Measurements from ENCODE around the gene ZBED4. TPM values are rescaled to one million over a fixed set of nuclear protein-coding genes. Genes with fewer than 3 reads are reported as not detected.

ZBED4 gene
- total RNA-seq, 4 donors from 2014 or later, result 19.9 to 30.7 (median 24.9) TPM

GRCh38 chr22:49896201-49896600 is 42.6 kb downstream of the ZBED4 start:
- no peak overlapping the region for H3K27ac ChIP-seq
- H3K36me3 ChIP-seq, result no peaks in the 10 kb centered on the region
- H3K27me3 ChIP-seq, result no peaks in the 10 kb centered on the region
- intact Hi-C loops (cut with DNase I; ENCODE audit: low total_unique reads) (no loop called here), in situ Hi-C loops (cut with MboI; ENCODE audit: low pct_ligation_motif_present in 1 of 4, low pct_unique_long_range_greater_than_20kb in 1 of 4, low sequenced_read_pairs in 3 of 4) (no loop called here)
- H3K9me3 ChIP-seq, result no peaks in the 10 kb centered on the region
- H3K4me1 ChIP-seq, result no peaks in the 10 kb centered on the region
- 97 to 100% methylated on average over 1 to 5 of the region's 5 CpGs for WGBS, 2 donors (ENCODE audit: low coverage in 1 of 2)
- no peak overlapping the region for H3K4me3 ChIP-seq
- TF ChIP-seq POLR2A (IDR thresholded peaks at IDR 0.05) (no peak), EP300 (IDR thresholded peaks at IDR 0.05; ENCODE audit: low read depth) (no peak), CTCF (IDR thresholded peaks at IDR 0.05) (no peak), POLR2AphosphoS5 (IDR thresholded peaks at IDR 0.05) (no peak)
- DNase-seq, result no peak

DNA sequence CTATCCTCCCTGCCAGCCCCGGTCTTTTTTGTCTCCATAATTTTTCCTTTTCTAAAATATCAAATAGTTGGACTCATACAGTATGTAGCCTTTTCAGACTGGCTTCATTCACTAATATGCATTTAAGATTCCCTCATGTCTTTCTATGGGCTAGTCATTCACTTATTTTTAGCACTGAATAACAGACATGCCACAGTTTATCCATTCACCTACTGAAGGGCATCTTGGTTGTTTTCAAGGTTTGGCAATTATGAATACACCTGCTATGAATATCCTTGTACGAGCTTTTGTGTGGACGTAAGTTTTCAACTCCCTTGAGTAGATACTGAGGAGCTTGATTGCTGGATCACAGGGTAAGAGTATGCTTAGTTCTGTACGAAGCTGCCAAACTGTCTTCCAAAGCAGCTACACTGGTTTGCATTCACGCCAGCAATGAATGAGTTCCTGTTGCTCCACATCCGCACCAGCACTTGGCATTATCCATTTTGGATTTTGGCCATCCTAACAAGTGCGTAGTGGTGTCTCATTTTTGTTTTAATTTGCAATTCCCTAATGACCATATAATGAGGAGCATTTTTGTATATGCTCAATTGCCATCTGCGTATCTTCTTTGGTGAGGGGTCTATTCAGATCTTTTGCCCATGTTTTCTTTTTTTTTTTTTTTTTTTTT is 43.5 kb downstream of the ZBED4 start:
- no peaks in the 10 kb centered on the region for H3K27me3 ChIP-seq
- 97 to 98% methylated on average over 7 to 8 of the region's 8 CpGs for WGBS, 2 donors (ENCODE audit: low coverage in 1 of 2)
- in situ Hi-C loops (cut with MboI; ENCODE audit: low pct_ligation_motif_present in 1 of 4, low pct_unique_long_range_greater_than_20kb in 1 of 4, low sequenced_read_pairs in 3 of 4) (no loop called here), intact Hi-C loops (cut with DNase I; ENCODE audit: low total_unique reads) (no loop called here)
- H3K36me3 ChIP-seq, result no peaks in the 10 kb centered on the region
- H3K4me1 ChIP-seq, result no peaks in the 10 kb centered on the region
- no peak for DNase-seq
- TF ChIP-seq POLR2A (IDR thresholded peaks at IDR 0.05), result no peak
- no peak for TF ChIP-seq POLR2AphosphoS5 (IDR thresholded peaks at IDR 0.05)
- no peak for TF ChIP-seq EP300 (IDR thresholded peaks at IDR 0.05; ENCODE audit: low read depth)
- no peak for TF ChIP-seq CTCF (IDR thresholded peaks at IDR 0.05)
- H3K4me3 ChIP-seq, result no peak overlapping the region
- H3K27ac ChIP-seq, result no peak overlapping the region
- H3K9me3 ChIP-seq, result no peaks in the 10 kb centered on the region

DNA sequence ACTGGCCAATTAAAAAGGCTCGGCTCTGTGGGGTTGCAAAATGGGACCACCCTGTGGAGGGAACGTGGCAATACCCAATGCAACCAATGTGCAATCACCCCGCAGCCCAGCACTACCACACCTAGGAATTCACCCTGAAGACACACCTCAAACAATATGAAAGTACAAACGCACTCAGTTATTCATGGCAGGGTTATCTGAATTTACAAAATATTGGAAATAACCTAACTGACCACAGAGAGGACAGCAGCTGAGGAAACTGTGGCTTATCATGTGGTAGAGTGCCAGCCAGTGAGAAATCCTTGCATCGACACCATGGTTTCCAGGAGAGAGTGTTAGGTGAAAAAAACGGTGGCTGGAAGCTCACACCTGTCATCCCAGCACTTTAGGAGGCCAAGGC is 45.9 kb downstream of the ZBED4 start:
- WGBS, 2 donors (ENCODE audit: low coverage in 1 of 2), result 80 to 88% methylated on average over 2 to 6 of the region's 6 CpGs
- no peak overlapping the region for H3K27ac ChIP-seq
- no peak overlapping the region for H3K4me3 ChIP-seq
- in situ Hi-C loops (cut with MboI; ENCODE audit: low pct_ligation_motif_present in 1 of 4, low pct_unique_long_range_greater_than_20kb in 1 of 4, low sequenced_read_pairs in 3 of 4), result no loop called here
- no peak for TF ChIP-seq POLR2A (IDR thresholded peaks at IDR 0.05)
- TF ChIP-seq EP300 (IDR thresholded peaks at IDR 0.05; ENCODE audit: low read depth), result no peak
- no peak for TF ChIP-seq CTCF (IDR thresholded peaks at IDR 0.05)
- no peak for TF ChIP-seq POLR2AphosphoS5 (IDR thresholded peaks at IDR 0.05)
- H3K36me3 ChIP-seq, result peaks cover 0 to 16% (median 7%) of the 10 kb centered on the region in 4 donors
- intact Hi-C loops (cut with DNase I; ENCODE audit: low total_unique reads), result no loop called here
- no peak for DNase-seq
- H3K9me3 ChIP-seq, result no peaks in the 10 kb centered on the region
- H3K4me1 ChIP-seq, result no peaks in the 10 kb centered on the region
- no peaks in the 10 kb centered on the region for H3K27me3 ChIP-seq

DNA sequence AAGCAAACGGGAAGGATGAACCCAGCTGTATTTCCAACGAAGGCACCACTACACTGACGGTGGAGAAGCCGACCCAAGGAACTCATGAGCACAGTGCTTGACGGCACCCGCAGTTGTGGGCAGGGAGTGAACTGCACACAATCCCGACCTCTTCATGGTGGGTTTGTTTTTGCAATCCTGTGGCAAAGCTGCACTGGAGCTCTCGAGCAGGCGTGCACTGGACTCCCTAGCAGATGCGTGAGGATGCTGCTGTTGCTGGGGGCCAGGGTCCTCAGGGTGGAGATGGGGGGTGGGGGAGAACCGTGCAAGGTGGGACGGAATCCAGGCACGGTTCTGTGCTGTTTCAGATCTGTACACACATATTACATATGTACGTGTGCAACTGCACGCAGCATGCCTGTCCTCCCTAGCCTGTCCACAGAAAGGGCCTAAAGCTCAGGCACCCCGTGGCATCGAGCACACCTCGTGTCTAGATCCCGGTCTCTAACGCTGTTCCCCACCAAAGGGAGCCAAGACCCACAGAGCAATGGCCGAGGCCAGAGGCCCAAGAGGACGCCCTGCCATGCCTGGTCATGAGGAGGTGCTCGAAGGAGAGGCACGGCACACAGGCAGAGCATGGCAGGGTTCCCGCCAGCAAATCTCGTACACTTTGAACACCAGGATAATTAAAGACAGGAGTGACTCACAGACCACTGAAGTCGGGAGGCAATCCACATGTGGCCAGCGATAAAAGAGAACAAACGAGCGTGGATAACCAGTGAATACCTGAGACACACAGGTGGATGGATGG is 47.0 kb downstream of the ZBED4 start:
- H3K36me3 ChIP-seq, result peaks cover 0 to 16% (median 7%) of the 10 kb centered on the region in 4 donors
- in situ Hi-C loops (cut with MboI; ENCODE audit: low pct_ligation_motif_present in 1 of 4, low pct_unique_long_range_greater_than_20kb in 1 of 4, low sequenced_read_pairs in 3 of 4), result no loop called here
- no peaks in the 10 kb centered on the region for H3K4me1 ChIP-seq
- intact Hi-C loops (cut with DNase I; ENCODE audit: low total_unique reads), result no loop called here
- DNase-seq, result no peak
- no peak overlapping the region for H3K27ac ChIP-seq
- 50 to 90% methylated on average over 1 to 30 of the region's 30 CpGs for WGBS, 2 donors (ENCODE audit: low coverage in 1 of 2)
- H3K9me3 ChIP-seq, result no peaks in the 10 kb centered on the region
- H3K27me3 ChIP-seq, result no peaks in the 10 kb centered on the region
- no peak overlapping the region for H3K4me3 ChIP-seq
- no peak for TF ChIP-seq EP300 (IDR thresholded peaks at IDR 0.05; ENCODE audit: low read depth)
- no peak for TF ChIP-seq POLR2AphosphoS5 (IDR thresholded peaks at IDR 0.05)
- TF ChIP-seq POLR2A (IDR thresholded peaks at IDR 0.05), result no peak
- no peak for TF ChIP-seq CTCF (IDR thresholded peaks at IDR 0.05)

Data from transverse colon (tissue), 4 donors.